Mucosa of descending colon (tissue), 3 donors: ENCODE results near the gene UBL5. TPM values are rescaled to one million over a fixed set of nuclear protein-coding genes. Genes with fewer than 3 reads are reported as not detected.
A peak's percentile ranks its signal among the peaks of the same experiment; 100 is the strongest.
"Not testable (repeated sequence)": the region's sequence is repeated elsewhere in the genome, so short reads cannot be mapped to it uniquely, and the experiment has no call there.

ENCODE experiments used
- ATAC-seq: fragments of 200-7000 bp; cut with Tn5 transposase; one replicate; pipeline ENCODE4 v1.9.1; 2020; ENCODE audit warnings: mild to moderate bottlenecking, moderate library complexity
- DNase-seq, 3 donors: peaks; one replicate each; pipeline ENCODE4 v3.0.0-alpha.2; 2020
- H3K36me3 ChIP-seq: fragments of 200-600 bp; one replicate; pipeline ENCODE4 v1.8.0; 2021; ENCODE audit warnings: low read depth, mild to moderate bottlenecking
- H3K4me1 ChIP-seq: fragments of 200-600 bp; one replicate; pipeline ENCODE4 v1.8.0; 2021; ENCODE audit warnings: low read depth, mild to moderate bottlenecking
- H3K4me3 ChIP-seq: fragments of 200-600 bp; one replicate; pipeline ENCODE4 v1.8.0; 2021; ENCODE audit warnings: mild to moderate bottlenecking
- H3K9me3 ChIP-seq: fragments of 200-600 bp; one replicate; pipeline ENCODE4 v1.8.0; 2021; ENCODE audit warnings: mild to moderate bottlenecking
- intact Hi-C, 2 donors: fragments of 100-400 bp; cut with DNase I in 1 of 2; cut with micrococcal nuclease in 1 of 2; formaldehyde crosslinking; loops; one replicate each; pipeline versions ENCODE4 v1.11.0 to v1.11.1; 2022; cut with DNase I, micrococcal nuclease
- long read RNA-seq, 2 donors: library from polyadenylated mRNA; unstranded; transcript quantifications; one replicate each; pipeline ENCODE4 v2.0.0, GENCODE V29; 2019 to 2021
- total RNA-seq, 3 donors: library from RNA; stranded (reverse); fragmentation: NEBNext Ultra II Directional in 2 of 3; extraction: Animal tissue kit (Norgen Biotek cat#: 25700) in 2 of 3; gene quantifications; one replicate each; pipeline versions ENCODE4 v1.2.1 to v1.2.4, GENCODE V29; 2021 to 2023
- TF ChIP-seq, protein P1 (sequence below): fragments of 200-600 bp; IDR thresholded peaks from one replicate; pipeline ENCODE4 v1.8.0; 2022; ENCODE audit warnings: antibody characterized with exemption, mild to moderate bottlenecking
- donor health status: DM: no; HTN: no; CAD: no; lungs with moderate emphysema.
- donor health status: DM: no; HTN: no; CAD: no.
- donor health status: DM: no; HTN: yes; CAD: no.

Gene UBL5
- total RNA-seq, result 100 to 1,000 TPM; 244 to 293 (median 271) TPM
- long read RNA-seq, donor 1, transcript UBL5-202 (5 exons, 432 nt), result major isoform, 45 of 80 reads
- long read RNA-seq, donor 1, transcript UBL5-201 (5 exons, 513 nt), result minor isoform, 13 of 80 reads
- long read RNA-seq, donor 1, partial matches to known transcripts, result 19 of 80 reads
- long read RNA-seq, donor 1, other reads (novel, unspliced or antisense), result 3 of 80 reads
- long read RNA-seq, donor 2, transcript UBL5-201 (5 exons, 513 nt), result minor isoform, 15 of 121 reads
- long read RNA-seq, donor 2, transcript UBL5-202 (5 exons, 432 nt), result major isoform, 97 of 121 reads
- long read RNA-seq, donor 2, partial matches to known transcripts, result 2 of 121 reads
- long read RNA-seq, donor 2, other reads (novel, unspliced or antisense), result 5 of 121 reads

DNA sequence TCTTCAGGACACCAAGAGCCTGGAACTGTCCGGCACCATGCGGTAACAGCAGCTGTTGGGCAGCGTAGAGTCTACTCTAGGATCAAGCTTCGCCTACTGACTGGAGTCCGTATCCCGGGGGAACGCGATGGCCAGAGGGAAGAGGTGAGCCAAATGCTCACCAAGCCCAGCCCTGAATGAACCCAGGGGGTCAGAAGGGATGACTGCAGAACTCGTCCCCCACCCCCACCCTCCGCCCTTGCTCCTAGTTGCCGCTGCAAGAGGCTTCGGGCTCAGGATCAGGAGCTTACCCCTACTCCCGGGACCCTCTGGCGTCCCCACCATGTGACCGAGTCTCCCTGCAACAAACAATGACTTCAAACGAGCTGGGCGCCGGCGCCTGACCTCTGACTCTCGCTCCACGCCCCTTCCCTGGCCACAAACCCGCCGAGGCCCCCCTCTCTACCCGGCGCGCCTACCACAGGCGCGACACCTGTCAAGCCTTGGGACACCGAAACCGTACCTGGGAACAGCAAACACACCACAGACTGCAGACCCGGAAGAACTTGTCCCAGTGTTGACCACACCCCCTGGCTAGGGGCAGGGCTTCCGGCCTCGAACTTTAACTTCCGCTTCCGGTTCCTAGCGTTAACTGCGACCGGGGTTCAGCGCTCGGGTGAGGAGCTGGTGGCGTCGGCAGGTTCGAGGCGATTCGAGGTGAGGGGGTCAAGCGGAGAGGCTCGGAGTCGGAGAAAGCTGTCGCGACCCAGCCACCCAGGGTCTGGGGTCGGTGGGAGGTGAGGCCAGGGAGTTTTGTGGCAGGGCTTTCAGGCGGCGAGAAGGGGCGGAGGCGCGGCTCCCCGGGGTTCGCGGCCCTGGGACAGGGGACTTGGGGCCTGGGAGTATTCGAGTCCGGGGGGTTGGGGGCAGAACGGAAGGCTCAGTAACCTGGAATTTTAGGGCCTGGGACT is at the start of gene UBL5:
Gene UBL5, plus strand, starts transcription at position 630 of the 950 bp plus-strand sequence. CDS start 420 bp downstream, outside the sequence.
- DNase-seq (peak; percentile 92 to 96 (median 93)), ATAC-seq (peak; percentile 99)
- Histone ChIP-seq H3K9me3 (no peaks in the 10 kb centered on the region), H3K4me1 (peaks cover 20% of the 10 kb centered on the region), H3K36me3 (no peaks in the 10 kb centered on the region), H3K4me3 (peak within 1 kb of the TSS; percentile 82)
- TF ChIP-seq, protein P1, sequence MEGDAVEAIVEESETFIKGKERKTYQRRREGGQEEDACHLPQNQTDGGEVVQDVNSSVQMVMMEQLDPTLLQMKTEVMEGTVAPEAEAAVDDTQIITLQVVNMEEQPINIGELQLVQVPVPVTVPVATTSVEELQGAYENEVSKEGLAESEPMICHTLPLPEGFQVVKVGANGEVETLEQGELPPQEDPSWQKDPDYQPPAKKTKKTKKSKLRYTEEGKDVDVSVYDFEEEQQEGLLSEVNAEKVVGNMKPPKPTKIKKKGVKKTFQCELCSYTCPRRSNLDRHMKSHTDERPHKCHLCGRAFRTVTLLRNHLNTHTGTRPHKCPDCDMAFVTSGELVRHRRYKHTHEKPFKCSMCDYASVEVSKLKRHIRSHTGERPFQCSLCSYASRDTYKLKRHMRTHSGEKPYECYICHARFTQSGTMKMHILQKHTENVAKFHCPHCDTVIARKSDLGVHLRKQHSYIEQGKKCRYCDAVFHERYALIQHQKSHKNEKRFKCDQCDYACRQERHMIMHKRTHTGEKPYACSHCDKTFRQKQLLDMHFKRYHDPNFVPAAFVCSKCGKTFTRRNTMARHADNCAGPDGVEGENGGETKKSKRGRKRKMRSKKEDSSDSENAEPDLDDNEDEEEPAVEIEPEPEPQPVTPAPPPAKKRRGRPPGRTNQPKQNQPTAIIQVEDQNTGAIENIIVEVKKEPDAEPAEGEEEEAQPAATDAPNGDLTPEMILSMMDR, result no peak
- intact Hi-C loops, result no loop called here

DNA sequence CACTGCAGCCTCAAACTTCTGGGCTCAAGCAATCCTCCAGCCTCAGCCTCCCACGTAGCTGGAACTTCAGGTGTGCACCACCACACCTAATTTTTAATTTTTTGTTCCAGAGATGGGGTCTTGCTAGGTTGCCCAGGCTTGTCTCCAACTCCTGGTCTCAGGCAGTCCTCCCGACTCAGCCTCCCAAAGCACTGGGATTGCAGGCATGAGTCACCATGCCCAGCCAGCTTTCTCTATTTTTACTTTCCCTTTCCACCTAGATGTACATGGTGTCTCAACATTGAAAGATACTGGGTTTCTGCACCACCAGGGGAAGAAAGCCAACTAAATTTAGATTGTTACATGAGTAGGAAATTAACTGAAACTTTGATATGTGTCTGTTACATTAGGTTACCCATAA is 45.4 kb upstream of the UBL5 start:
- intact Hi-C loops, result no loop called here
- Histone ChIP-seq H3K4me1 (peaks cover 13% of the 10 kb centered on the region), H3K36me3 (no peaks in the 10 kb centered on the region), H3K9me3 (no peaks in the 10 kb centered on the region), H3K4me3 (no peak overlapping the region)
- TF ChIP-seq, protein P1, result no peak
- no peak for DNase-seq
- no peak for ATAC-seq

DNA sequence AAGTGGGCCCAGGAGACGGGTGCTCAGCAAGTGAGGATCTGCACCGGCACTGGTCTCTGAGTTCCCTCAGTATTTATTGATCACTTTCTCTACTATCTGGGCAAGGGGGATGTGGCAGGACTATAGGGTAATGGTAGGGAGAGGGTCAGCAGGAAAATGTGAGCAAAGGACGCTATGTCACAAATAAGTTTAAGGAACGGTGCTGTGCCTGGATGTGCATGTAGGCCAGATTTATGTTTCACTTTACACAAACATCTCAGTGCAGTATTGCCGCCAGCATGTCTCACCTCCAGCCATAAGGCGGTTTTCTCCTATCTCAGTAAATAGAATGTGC is 43.6 kb upstream of the UBL5 start:
- H3K4me3 ChIP-seq, H3K36me3 ChIP-seq, ATAC-seq, H3K9me3 ChIP-seq: not testable (repeated sequence)
- peak in 1 of 3 donors; percentile 34 for DNase-seq
- H3K4me1 ChIP-seq, result peaks cover 13% of the 10 kb centered on the region
- intact Hi-C loops, result loop anchor here in 1 of 2 donors (2.0 kb wide), 1 partner anchor 15 kb away; the partner anchor contains the start of gene ZNF846

DNA sequence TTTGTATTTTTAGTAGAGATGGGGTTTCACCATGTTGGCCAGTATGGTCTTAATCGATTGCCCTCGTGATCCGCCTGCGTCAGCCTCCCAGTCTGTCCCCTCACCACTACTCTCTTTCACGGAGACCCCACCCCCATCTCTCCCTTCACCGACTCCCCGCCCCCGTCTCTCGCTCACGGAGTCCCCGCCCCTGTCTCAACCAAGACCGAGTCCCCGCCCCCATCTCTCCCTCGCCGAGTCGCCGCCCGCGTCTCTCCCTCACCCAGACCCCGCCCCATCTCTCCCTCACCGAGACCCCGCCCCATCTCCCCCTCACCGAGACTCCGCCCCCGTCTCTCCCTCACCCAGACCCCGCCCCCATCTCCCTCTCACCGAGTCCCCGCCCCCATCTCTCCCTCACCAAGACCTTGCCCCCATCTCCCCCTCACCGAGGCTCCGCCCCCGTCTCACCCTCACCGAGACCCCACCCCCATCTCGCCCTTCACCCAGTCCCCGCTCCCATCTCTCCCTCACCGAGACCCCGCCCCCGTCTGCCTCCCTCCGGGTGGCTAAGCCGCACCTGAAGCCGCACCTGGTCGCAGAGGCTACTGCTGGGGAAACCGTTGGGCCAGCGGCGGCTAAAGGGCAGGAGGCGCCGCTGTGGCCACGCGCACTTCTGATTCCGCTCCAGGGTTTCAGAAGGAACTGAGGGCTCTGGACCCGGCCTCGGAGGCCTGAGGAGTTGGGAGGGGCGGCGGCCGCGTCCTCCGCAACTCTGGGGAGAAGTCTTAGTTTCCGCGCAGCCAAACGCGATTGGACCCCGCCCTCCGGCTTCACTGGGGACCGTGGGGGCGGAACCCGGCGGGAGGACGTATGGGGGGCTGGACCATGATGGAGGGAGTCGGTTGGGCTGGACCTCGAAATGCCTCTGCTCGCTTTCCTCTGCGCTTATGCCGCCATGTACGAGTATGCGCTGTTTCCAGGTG is 42.1 kb upstream of the UBL5 start:
- intact Hi-C loops, result loop anchor here in 1 of 2 donors (2.0 kb wide), 1 partner anchor 17 kb away; the partner anchor contains the start of gene ZNF846
- DNase-seq (peak; percentile 98 to 99 (median 99)), ATAC-seq (peak; percentile 92)

DNA sequence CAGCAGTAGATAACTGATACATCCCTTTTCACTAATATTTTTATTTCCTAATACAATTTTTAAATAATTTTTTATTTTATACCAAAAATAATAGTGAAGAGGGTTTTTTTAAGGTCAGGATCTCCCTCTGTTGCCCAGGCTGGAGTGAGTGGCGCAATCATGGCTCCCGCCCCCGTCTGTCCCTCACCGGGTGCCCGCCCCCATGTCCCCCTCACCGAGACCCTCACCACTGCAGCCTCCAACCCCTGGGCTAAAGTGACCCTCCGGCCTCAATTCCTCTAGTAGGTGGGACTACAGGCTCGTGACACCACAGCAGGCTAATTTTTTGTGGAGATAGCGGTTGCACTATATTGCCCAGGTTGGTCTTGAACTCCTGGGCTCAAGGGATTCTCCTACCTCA is 41.4 kb upstream of the UBL5 start:
- DNase-seq, result peak in 2 of 3 donors; percentile 57 to 70
- no peak for ATAC-seq
- H3K4me1 ChIP-seq, result peaks cover 17% of the 10 kb centered on the region
- no peaks in the 10 kb centered on the region for H3K36me3 ChIP-seq
- intact Hi-C loops, result no loop called here
- H3K4me3 ChIP-seq, result no peak overlapping the region
- TF ChIP-seq, protein P1, result no peak
- no peaks in the 10 kb centered on the region for H3K9me3 ChIP-seq

More for the DNA sequence above, 42.1 kb upstream of the UBL5 start:
- TF ChIP-seq, protein P1, result no peak
- peak overlapping the region; percentile 36 for H3K4me3 ChIP-seq
- H3K9me3 ChIP-seq, result no peaks in the 10 kb centered on the region
- peaks cover 13% of the 10 kb centered on the region for H3K4me1 ChIP-seq
- no peaks in the 10 kb centered on the region for H3K36me3 ChIP-seq
